Subcutaneous adipose tissue (tissue), 4 donors: ENCODE measurements around the gene GDNF. TPM values are rescaled to one million over a fixed set of nuclear protein-coding genes. Genes with fewer than 3 reads are reported as not detected.

ENCODE experiments used
- CTCF ChIP-seq: fragments of 450-650 bp; IDR thresholded peaks from one replicate; pipeline ENCODE4 v1.5.1; 2016; ENCODE audit warnings: low read depth, mild to moderate bottlenecking, control low read depth, antibody characterized with exemption, moderate library complexity
- total RNA-seq, 4 donors: library from RNA; depleted of rRNA; stranded (reverse); fragments of >200 nt; gene quantifications; one replicate each; pipeline ENCODE4 v1.1.0, GENCODE V29; 2016

The GDNF gene
- total RNA-seq, 4 donors from 2014 or later = 0.17 TPM; not detected in 3

- no peak for TF ChIP-seq CTCF
These were observed 2.3 kb downstream of the GDNF start for GRCh38 chr5:37837414-37838032.

- no peak for TF ChIP-seq CTCF
These were observed 3.0 kb downstream of the GDNF start for GRCh38 chr5:37836592-37837413.

GRCh38 chr5:37836235-37836591, 3.6 kb downstream of the GDNF start:
- TF ChIP-seq CTCF = no peak

- no peak for TF ChIP-seq CTCF
These were observed 4.4 kb downstream of the GDNF start for GRCh38 chr5:37835380-37835973.

- no peak for TF ChIP-seq CTCF
These were observed 5.1 kb downstream of the GDNF start for GRCh38 chr5:37834542-37835379.

- TF ChIP-seq CTCF = no peak
These were observed 5.9 kb downstream of the GDNF start for GRCh38 chr5:37833990-37834389.
